ENCODE data around the gene CREB5. TPM values are rescaled to one million over a fixed set of nuclear protein-coding genes. Genes with fewer than 3 reads are reported as not detected.

Gene CREB5
- total and polyA plus RNA-seq, 9 donors: 16.0 to 46.2 (median 28.5) TPM

- Histone ChIP-seq H3K27me3 (ENCODE audit: control insufficient read depth, insufficient read depth, low read length) (no peaks in the 10 kb centered on the region), H3K4me1 (ENCODE audit: control insufficient read depth, insufficient read depth, low read length) (no peaks in the 10 kb centered on the region), H3K27ac (ENCODE audit: low read length) (no peak overlapping the region), H3K4me3 (ENCODE audit: low read length) (no peak overlapping the region), H3K9me3 (replicated peaks; ENCODE audit: control insufficient read depth, low read depth, low read length) (no peaks in the 10 kb centered on the region), H3K36me3 (ENCODE audit: control insufficient read depth, insufficient read depth, low read length) (no peaks in the 10 kb centered on the region)
- DNase-seq: no peak
- WGBS (ENCODE audit: insufficient coverage): 80% methylated on average over 2 of the region's 2 CpGs
Measured at GRCh38 chr7:28452681-28453080, 40.4 kb downstream of the CREB5 start.

- 78% methylated on average over 5 of the region's 5 CpGs for WGBS (ENCODE audit: insufficient coverage)
- Histone ChIP-seq H3K36me3 (ENCODE audit: control insufficient read depth, insufficient read depth, low read length) (no peaks in the 10 kb centered on the region), H3K9me3 (replicated peaks; ENCODE audit: control insufficient read depth, low read depth, low read length) (no peaks in the 10 kb centered on the region), H3K27me3 (ENCODE audit: control insufficient read depth, insufficient read depth, low read length) (no peaks in the 10 kb centered on the region), H3K27ac (ENCODE audit: low read length) (no peak overlapping the region), H3K4me3 (ENCODE audit: low read length) (no peak overlapping the region), H3K4me1 (ENCODE audit: control insufficient read depth, insufficient read depth, low read length) (no peaks in the 10 kb centered on the region)
- DNase-seq: no peak
Measured at GRCh38 chr7:28455486-28455885, 43.2 kb downstream of the CREB5 start.

GRCh38 chr7:28456044-28456443 lies 43.7 kb downstream of the CREB5 start:
- Histone ChIP-seq H3K27ac (ENCODE audit: low read length) (no peak overlapping the region), H3K36me3 (ENCODE audit: control insufficient read depth, insufficient read depth, low read length) (no peaks in the 10 kb centered on the region), H3K4me1 (ENCODE audit: control insufficient read depth, insufficient read depth, low read length) (no peaks in the 10 kb centered on the region), H3K27me3 (ENCODE audit: control insufficient read depth, insufficient read depth, low read length) (no peaks in the 10 kb centered on the region), H3K9me3 (replicated peaks; ENCODE audit: control insufficient read depth, low read depth, low read length) (no peaks in the 10 kb centered on the region), H3K4me3 (ENCODE audit: low read length) (no peak overlapping the region)
- WGBS (ENCODE audit: insufficient coverage): 29% methylated on average over 1 of the region's 1 CpG
- DNase-seq: no peak

- Histone ChIP-seq H3K36me3 (ENCODE audit: control insufficient read depth, insufficient read depth, low read length) (no peaks in the 10 kb centered on the region), H3K4me1 (ENCODE audit: control insufficient read depth, insufficient read depth, low read length) (no peaks in the 10 kb centered on the region), H3K9me3 (replicated peaks; ENCODE audit: control insufficient read depth, low read depth, low read length) (no peaks in the 10 kb centered on the region), H3K4me3 (ENCODE audit: low read length) (no peak overlapping the region), H3K27ac (ENCODE audit: low read length) (no peak overlapping the region), H3K27me3 (ENCODE audit: control insufficient read depth, insufficient read depth, low read length) (no peaks in the 10 kb centered on the region)
- 65% methylated on average over 3 of the region's 8 CpGs for WGBS (ENCODE audit: insufficient coverage)
- DNase-seq: peak; percentile 78
Measured at GRCh38 chr7:28458732-28459131, 46.4 kb downstream of the CREB5 start.

GRCh38 chr7:28459306-28459705 lies 47.0 kb downstream of the CREB5 start:
- no CpG with 5 or more reads among the region's 4 CpGs for WGBS (ENCODE audit: insufficient coverage)
- DNase-seq: no peak
- Histone ChIP-seq H3K4me3 (ENCODE audit: low read length) (no peak overlapping the region), H3K9me3 (replicated peaks; ENCODE audit: control insufficient read depth, low read depth, low read length) (no peaks in the 10 kb centered on the region), H3K36me3 (ENCODE audit: control insufficient read depth, insufficient read depth, low read length) (no peaks in the 10 kb centered on the region), H3K4me1 (ENCODE audit: control insufficient read depth, insufficient read depth, low read length) (no peaks in the 10 kb centered on the region), H3K27ac (ENCODE audit: low read length) (no peak overlapping the region), H3K27me3 (ENCODE audit: control insufficient read depth, insufficient read depth, low read length) (no peaks in the 10 kb centered on the region)

GRCh38 chr7:28465697-28466096 lies 53.4 kb downstream of the CREB5 start:
- no peak for DNase-seq
- WGBS (ENCODE audit: insufficient coverage): 33% methylated on average over 1 of the region's 2 CpGs
- no peaks in the 10 kb centered on the region for H3K27me3 ChIP-seq (ENCODE audit: control insufficient read depth, insufficient read depth, low read length)

GRCh38 chr7:28466341-28466740 lies 54.0 kb downstream of the CREB5 start:
- H3K27ac ChIP-seq (ENCODE audit: low read length): no peak overlapping the region
- WGBS (ENCODE audit: insufficient coverage): 88% methylated on average over 6 of the region's 8 CpGs
- H3K36me3 ChIP-seq (ENCODE audit: control insufficient read depth, insufficient read depth, low read length): no peaks in the 10 kb centered on the region
- no peak overlapping the region for H3K4me3 ChIP-seq (ENCODE audit: low read length)
- no peaks in the 10 kb centered on the region for H3K9me3 ChIP-seq (replicated peaks; ENCODE audit: control insufficient read depth, low read depth, low read length)
- no peaks in the 10 kb centered on the region for H3K27me3 ChIP-seq (ENCODE audit: control insufficient read depth, insufficient read depth, low read length)
- DNase-seq: no peak
- no peaks in the 10 kb centered on the region for H3K4me1 ChIP-seq (ENCODE audit: control insufficient read depth, insufficient read depth, low read length)

More at GRCh38 chr7:28465697-28466096, 53.4 kb downstream of the CREB5 start:
- Histone ChIP-seq H3K4me1 (ENCODE audit: control insufficient read depth, insufficient read depth, low read length) (no peaks in the 10 kb centered on the region), H3K27ac (ENCODE audit: low read length) (no peak overlapping the region), H3K36me3 (ENCODE audit: control insufficient read depth, insufficient read depth, low read length) (no peaks in the 10 kb centered on the region), H3K9me3 (replicated peaks; ENCODE audit: control insufficient read depth, low read depth, low read length) (no peaks in the 10 kb centered on the region), H3K4me3 (ENCODE audit: low read length) (no peak overlapping the region)

GRCh38 chr7:28466885-28467284 lies 54.6 kb downstream of the CREB5 start:
- H3K4me1 ChIP-seq (ENCODE audit: control insufficient read depth, insufficient read depth, low read length): no peaks in the 10 kb centered on the region
- H3K9me3 ChIP-seq (replicated peaks; ENCODE audit: control insufficient read depth, low read depth, low read length): no peaks in the 10 kb centered on the region
- no peaks in the 10 kb centered on the region for H3K27me3 ChIP-seq (ENCODE audit: control insufficient read depth, insufficient read depth, low read length)
- H3K27ac ChIP-seq (ENCODE audit: low read length): no peak overlapping the region
- no peak for DNase-seq
- H3K4me3 ChIP-seq (ENCODE audit: low read length): no peak overlapping the region
- H3K36me3 ChIP-seq (ENCODE audit: control insufficient read depth, insufficient read depth, low read length): no peaks in the 10 kb centered on the region
- no CpG with 5 or more reads among the region's 1 CpG for WGBS (ENCODE audit: insufficient coverage)

- Histone ChIP-seq H3K27me3 (ENCODE audit: control insufficient read depth, insufficient read depth, low read length) (no peaks in the 10 kb centered on the region), H3K9me3 (replicated peaks; ENCODE audit: control insufficient read depth, low read depth, low read length) (no peaks in the 10 kb centered on the region), H3K4me1 (ENCODE audit: control insufficient read depth, insufficient read depth, low read length) (peaks cover 6% of the 10 kb centered on the region), H3K4me3 (ENCODE audit: low read length) (no peak overlapping the region), H3K27ac (ENCODE audit: low read length) (no peak overlapping the region), H3K36me3 (ENCODE audit: control insufficient read depth, insufficient read depth, low read length) (no peaks in the 10 kb centered on the region)
- DNase-seq: peak; percentile 36
Measured at GRCh38 chr7:28469562-28469961, 57.2 kb downstream of the CREB5 start.

GRCh38 chr7:28470344-28470743 lies 58.0 kb downstream of the CREB5 start:
- H3K27ac ChIP-seq (ENCODE audit: low read length): no peak overlapping the region
- DNase-seq: no peak
- H3K36me3 ChIP-seq (ENCODE audit: control insufficient read depth, insufficient read depth, low read length): no peaks in the 10 kb centered on the region
- no CpG with 5 or more reads among the region's 1 CpG for WGBS (ENCODE audit: insufficient coverage)
- H3K27me3 ChIP-seq (ENCODE audit: control insufficient read depth, insufficient read depth, low read length): no peaks in the 10 kb centered on the region
- H3K9me3 ChIP-seq (replicated peaks; ENCODE audit: control insufficient read depth, low read depth, low read length): no peaks in the 10 kb centered on the region
- peaks cover 6% of the 10 kb centered on the region for H3K4me1 ChIP-seq (ENCODE audit: control insufficient read depth, insufficient read depth, low read length)
- H3K4me3 ChIP-seq (ENCODE audit: low read length): no peak overlapping the region

- Histone ChIP-seq H3K4me1 (ENCODE audit: control insufficient read depth, insufficient read depth, low read length) (peaks cover 8% of the 10 kb centered on the region), H3K27ac (ENCODE audit: low read length) (no peak overlapping the region), H3K4me3 (ENCODE audit: low read length) (no peak overlapping the region), H3K27me3 (ENCODE audit: control insufficient read depth, insufficient read depth, low read length) (no peaks in the 10 kb centered on the region), H3K9me3 (replicated peaks; ENCODE audit: control insufficient read depth, low read depth, low read length) (no peaks in the 10 kb centered on the region), H3K36me3 (ENCODE audit: control insufficient read depth, insufficient read depth, low read length) (no peaks in the 10 kb centered on the region)
- no CpG with 5 or more reads among the region's 6 CpGs for WGBS (ENCODE audit: insufficient coverage)
- no peak for DNase-seq
Measured at GRCh38 chr7:28472332-28472731, 60.0 kb downstream of the CREB5 start.

Data from muscle of leg (tissue), 11 donors.